NCI-H1436 (cell line): ENCODE results near the gene ALCAM.
"Not testable (repeated sequence)": the region's sequence is repeated elsewhere in the genome, so short reads cannot be mapped to it uniquely, and the experiment has no call there.

Experiments
- DNase-seq: peaks from one replicate; lab custom pipeline; 2025; lab: John Stamatoyannopoulos, UW

The ALCAM gene

DNA sequence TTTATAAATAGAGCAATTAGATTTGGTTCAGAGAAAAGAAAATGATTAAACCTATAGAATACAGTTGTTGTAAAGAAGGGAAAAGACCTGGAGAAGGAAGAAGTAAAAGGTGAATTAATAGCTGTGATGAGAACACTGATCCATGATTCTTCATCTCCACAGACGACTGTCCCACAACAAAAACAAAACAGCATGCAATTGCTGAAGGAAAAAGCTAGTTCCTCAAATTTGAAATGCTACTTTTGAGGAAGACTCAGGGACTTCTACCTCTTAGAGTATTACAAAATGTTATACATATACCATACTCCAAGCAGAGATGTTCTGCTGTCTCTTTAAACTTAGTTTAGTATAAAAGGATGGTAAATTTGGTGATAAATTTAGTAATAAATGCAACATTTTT is 21.5 kb downstream of the ALCAM start:
- no peak for DNase-seq

DNA sequence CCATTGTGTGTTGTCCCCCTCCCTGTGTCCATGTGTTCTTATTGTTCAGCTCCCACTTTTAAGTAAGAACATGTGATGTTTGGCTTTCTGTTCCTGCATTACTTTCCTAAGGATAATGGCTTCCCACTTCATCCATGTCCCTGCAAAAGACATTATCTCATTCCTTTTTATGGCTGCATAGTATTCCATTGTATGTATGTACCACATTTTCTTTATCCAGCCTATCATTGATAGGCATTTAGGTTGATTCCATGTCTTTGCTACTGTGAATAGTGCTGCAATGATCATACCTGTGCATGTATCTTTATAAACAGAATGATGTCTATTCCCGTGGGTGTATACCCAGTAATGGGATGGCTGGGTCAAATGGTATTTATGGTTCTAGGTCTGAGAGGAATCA is 23.1 kb downstream of the ALCAM start:
- not testable (repeated sequence) for DNase-seq

DNA sequence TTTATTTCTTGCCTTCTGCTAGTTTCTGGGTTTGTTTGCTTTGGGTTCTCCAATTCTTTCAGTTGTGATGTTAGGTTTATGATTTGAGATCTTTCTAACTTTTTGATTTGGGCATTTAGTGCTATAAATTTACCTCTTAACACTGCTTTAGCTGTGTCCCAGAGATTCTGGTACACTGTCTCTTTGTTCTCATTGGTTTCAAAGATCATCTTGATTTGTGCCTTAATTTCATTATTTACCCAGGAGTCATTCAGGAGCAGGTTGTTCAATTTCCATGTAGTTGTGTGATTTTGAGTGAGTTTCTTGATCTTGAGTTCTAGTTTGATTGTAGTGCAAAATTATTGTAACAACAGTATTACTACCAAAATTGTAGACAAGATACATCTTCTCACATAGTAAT is 25.9 kb downstream of the ALCAM start:
- not testable (repeated sequence) for DNase-seq

- no peak for DNase-seq
Observed at GRCh38 chr3:105394177-105394576, 27.5 kb downstream of the ALCAM start.

GRCh38 chr3:105397974-105398373 is 31.3 kb downstream of the ALCAM start:
- no peak for DNase-seq

DNA sequence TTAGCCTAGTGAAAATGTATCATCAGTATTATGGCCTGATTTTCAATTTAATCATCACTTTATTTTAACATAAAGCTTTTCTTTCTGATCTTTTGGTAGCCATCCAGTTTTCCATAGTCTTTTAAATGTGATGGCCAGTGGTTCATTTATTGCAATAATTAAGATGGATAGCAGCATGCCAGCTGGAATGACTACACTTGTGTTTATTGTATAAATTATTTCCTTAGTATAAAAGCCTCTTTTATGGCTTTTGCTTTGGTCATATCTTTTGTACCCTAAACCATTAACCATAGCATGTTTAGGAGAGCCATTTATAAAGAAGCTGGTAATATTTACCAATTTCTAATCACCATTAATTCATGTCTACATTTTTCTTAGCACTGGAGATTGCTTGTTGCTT is 31.7 kb downstream of the ALCAM start:
- DNase-seq = no peak

- DNase-seq = no peak
Observed at GRCh38 chr3:105399062-105399461, 32.4 kb downstream of the ALCAM start.

DNA sequence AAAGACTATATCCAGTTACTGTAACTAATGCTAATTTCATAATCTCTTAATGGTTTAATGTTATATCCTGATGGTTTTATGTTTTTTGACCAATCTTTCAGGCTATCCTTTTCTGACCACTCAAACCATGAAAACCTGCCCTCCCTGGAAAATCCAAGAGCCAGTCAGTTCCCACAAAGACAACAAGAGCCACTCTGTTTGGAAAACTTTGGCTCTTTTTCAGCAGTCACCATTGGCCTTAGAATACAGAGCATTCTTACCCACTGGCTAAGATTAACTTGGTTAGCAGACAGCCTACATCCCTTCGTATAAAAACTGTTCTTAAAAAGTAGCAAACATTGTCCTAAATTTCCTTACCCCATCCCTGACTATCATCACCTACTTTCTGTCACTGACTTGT is 32.9 kb downstream of the ALCAM start:
- DNase-seq = no peak

DNA sequence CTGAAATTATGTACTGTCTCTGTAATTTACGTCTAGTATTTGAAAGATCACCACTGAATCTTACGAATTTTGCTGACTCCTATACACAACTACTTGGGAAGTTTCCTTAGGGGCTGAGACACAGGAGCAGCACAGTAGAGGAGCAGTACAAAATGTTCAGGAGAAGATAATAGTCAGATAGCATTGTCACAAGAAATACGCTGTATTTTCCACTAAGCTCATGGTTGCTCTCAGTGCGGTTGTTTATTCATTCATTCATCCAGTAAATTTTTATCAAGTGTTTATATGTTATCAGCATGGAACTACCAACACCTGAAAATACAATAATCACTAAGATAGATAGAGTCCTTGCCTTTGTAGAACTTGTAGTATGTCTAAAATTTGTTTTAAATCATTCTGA is 34.5 kb downstream of the ALCAM start:
- DNase-seq = no peak

GRCh38 chr3:105401691-105402149 is 35.0 kb downstream of the ALCAM start:
- no peak for DNase-seq

GRCh38 chr3:105402287-105402801 is 35.6 kb downstream of the ALCAM start:
- no peak for DNase-seq

DNA sequence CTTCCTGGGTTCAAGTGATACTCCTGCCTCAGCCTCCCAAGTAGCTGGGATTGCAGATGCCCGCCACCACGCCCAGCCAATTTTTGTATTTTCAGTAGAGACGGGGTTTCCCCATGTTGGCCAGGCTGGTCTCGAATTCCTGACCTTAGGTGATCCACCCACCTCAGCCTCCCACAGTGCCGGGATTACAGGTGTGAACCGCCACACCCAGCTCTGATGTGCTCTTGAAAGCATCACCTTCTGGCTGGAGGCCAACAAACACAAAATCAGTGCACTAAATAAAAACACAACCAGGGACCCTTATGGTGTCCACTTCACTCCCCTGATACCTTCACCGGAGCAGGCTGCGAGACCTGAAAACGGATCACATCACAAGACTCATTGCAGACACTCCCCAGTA is 36.3 kb downstream of the ALCAM start:
- not testable (repeated sequence) for DNase-seq

- DNase-seq = no peak
Observed at GRCh38 chr3:105406268-105406667, 39.6 kb downstream of the ALCAM start.

DNA sequence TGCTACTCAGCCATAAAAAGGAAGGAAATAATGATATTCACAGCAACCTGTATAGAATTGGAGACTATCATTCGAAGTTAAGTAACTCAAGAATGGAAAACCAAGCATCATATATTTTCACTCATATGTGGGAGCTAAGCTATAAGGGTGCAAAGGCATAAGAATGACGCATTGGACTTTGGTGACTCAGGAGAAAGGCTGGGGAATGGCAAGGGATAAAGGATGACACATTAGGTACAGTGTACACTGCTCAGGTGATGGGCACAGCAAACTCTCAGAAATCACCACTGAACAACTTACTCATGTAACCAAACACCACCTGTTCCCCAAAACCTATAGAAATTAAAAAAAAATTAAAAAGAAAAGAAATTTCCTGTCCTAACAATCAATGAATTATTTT is 42.7 kb downstream of the ALCAM start:
- DNase-seq = no peak

DNA sequence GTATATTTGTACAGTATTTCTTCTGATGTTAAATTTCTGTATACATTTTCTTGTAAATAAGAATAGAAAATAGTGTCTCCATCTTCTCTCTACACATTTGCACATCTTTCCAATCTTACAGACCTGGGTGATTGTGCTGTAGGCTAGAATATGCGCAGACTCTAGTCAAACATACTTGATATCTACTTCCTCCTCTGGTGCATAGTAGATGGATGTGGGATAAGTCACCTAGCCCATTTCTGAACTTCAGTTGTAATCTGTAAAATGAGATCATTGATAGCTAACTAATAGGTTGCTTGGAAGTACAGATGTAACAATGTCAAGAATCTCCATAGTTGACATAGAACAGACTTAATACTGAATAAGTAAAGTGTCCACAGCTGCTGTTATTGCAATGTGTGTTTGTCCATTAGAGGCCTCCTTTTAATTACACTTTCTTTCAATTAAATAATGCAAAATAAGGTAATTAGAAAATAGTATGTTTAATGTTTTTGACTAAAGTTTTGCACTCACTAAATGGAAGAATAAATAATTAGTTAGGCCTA is 46.7 kb downstream of the ALCAM start:
- DNase-seq = no peak

GRCh38 chr3:105414841-105415240 is 48.1 kb downstream of the ALCAM start:
- DNase-seq = no peak

- DNase-seq = no peak
Observed at GRCh38 chr3:105415951-105416350, 49.2 kb downstream of the ALCAM start.

- no peak for DNase-seq
Observed at GRCh38 chr3:105417525-105418289, 51.0 kb downstream of the ALCAM start.

DNA sequence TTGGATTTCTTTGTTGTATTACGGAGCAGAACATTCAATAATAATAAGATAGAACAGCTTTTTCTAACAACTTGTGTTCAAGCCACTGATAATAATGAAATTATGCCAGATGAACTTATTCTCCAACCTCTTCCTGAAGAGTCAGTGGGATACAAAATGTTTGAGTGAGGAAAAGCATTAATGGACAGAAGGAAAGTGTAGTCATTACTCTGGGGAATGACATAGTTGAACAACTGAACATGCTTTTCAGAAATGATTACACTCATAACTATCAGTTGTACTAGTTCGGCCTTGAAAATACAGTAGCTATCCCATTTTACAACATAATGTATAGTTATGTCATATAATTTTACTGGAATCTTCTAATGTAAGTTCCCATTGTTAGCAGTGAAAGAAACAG is 55.9 kb downstream of the ALCAM start:
- DNase-seq = no peak

- no peak for DNase-seq
Observed at GRCh38 chr3:105423397-105423796, 56.7 kb downstream of the ALCAM start.

DNA sequence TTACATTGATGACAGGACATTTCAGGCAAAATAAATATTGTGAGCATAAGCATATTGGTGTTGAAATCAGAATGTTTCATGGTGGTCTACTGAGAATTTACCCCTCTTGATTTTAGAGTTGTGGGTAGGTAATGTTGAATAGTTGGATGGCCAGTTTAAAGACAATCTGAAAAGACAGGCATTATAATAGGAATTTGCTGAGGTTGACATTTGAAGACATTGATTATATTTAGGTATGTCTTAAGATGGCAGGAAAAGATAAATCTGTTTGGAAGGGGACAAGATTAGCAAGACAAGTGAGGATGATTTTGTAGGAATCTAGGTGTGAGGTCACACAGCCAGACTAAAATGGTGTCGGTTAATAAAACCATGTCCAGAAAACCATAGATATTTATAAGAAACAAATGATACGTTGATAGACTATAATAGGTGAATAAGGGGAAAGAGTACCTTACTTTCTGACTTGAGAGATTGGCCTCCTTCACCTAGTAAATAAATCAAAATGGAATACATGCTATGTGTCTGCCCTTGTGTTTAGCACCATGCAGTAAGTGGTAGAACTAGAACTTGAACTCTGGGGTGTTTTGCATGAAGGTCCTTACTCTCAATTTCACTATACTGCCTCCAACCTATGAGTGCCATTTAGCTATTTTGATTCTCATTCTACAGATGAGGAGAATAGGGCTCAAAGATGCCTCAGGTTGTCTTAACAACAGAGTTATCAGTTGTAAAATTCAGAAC is 57.9 kb downstream of the ALCAM start:
- no peak for DNase-seq

DNA sequence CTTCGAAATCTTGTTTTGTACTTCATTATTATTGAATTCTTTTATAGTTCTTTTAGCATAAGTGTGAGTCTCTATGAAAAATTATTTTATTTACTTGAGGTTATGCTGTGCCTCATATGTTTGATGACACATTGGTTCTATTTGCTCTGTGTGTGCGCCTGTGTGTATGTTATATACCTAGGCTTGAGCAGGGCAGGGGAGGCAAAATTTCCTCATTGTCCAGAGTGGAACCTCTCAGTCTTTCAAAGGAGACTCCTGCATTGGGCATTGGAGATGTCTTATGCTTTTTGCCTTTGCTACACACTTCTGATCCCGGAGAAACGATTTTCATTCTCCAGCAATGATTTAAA is 58.4 kb downstream of the ALCAM start:
- DNase-seq = no peak

- DNase-seq = no peak
Observed at GRCh38 chr3:105427332-105427731, 60.6 kb downstream of the ALCAM start.
